HL-60 (cell line): ENCODE data around the gene ACOT4.

Source experiments
- DNase-seq, 2 experiments: peaks; one replicate each; pipeline ENCODE4 v3.0.0-alpha.2; 2010 to 2020; ENCODE audit warnings: low read depth in 1 of 2, low spot score in 1 of 2
- H3K27ac ChIP-seq: fragments of 250-450 bp; sonication (Bioruptor Pico); replicated peaks from 2 replicates; pipeline ENCODE4 v1.5.1; 2020; ENCODE audit warnings: mild to moderate bottlenecking, moderate library complexity
- H3K27me3 ChIP-seq: fragments of 250-450 bp; sonication (Bioruptor Pico); 2 replicates; pipeline ENCODE4 v1.5.1; 2021; ENCODE audit warnings: mild to moderate bottlenecking, moderate library complexity; ENCODE audit not compliant: insufficient read depth, poor library complexity, severe bottlenecking
- H3K4me3 ChIP-seq: replicated peaks from 2 replicates; pipeline ENCODE4 v1.5.1; 2011; ENCODE audit warnings: mild to moderate bottlenecking, control low read depth, low read length; ENCODE audit not compliant: insufficient read depth
- CTCF ChIP-seq: IDR thresholded peaks from one replicate; pipeline ENCODE4 v1.5.1; 2011; ENCODE audit warnings: low read length, control low read depth, inconsistent platforms; ENCODE audit not compliant: insufficient read depth
- GABPA ChIP-seq: IDR thresholded peaks from 2 replicates; pipeline ENCODE4 v1.6.1; 2012; ENCODE audit warnings: low read depth
- POLR2AphosphoS5 ChIP-seq: IDR thresholded peaks from 2 replicates; pipeline ENCODE4 v1.6.1; 2012; ENCODE audit warnings: low read depth
- REST ChIP-seq: IDR thresholded peaks from 2 replicates; pipeline ENCODE4 v1.6.1; 2012; ENCODE audit warnings: low read depth; ENCODE audit not compliant: insufficient replicate concordance
- SPI1 ChIP-seq: IDR thresholded peaks from 2 replicates; pipeline ENCODE4 v1.6.1; 2012; ENCODE audit warnings: low read depth, mild to moderate bottlenecking, borderline replicate concordance

ACOT4 gene

DNA sequence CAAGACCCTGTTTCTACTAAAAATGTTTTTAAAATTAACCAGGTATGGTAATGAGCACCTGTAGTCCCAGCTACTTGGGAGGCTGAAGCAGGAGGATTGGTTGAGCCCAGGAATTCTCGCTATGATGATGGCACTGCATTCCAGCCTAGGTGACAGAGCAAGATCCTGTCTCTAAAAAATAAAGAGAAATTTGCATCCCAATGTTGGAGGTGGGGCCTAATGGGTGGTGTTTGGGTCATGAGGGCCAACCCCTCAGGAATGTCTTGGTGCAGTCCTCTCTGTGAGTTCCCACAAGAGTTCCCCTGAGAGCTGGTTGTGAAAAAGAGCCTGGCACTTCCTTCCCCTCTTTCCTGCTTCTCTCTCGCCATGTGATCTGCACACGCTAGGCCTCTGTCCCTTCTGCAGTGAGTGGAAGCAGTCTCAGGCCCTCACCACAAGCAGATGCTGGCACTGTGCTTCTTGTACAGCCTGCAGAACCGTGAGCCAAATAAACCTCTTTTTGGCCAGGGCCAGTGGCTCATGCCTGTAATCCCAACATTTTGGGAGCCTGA lies 31.9 kb downstream of the ACOT4 start:
- no peak for TF ChIP-seq POLR2AphosphoS5
- no peak for TF ChIP-seq REST
- no peaks in the 10 kb centered on the region for H3K27me3 ChIP-seq

DNA sequence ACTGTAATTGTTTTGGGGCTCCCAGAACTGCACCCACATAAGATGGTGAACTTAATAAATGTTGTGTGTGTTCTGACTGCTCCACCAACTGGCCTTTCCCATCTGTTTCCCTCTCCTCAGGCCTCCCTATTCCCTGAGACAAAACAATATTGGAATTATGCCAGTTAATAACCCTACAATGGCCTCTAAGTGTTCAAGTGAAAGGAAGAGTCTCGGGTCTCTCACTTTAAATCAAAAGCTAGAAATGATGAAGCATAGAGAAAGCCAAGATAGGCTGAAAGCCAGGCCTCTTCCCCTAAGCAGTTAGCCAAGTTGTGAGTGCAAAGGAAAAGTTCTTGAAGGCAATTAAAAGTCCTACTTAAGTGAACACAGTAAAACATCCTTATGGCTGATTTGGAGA lies 34.0 kb downstream of the ACOT4 start:
- TF ChIP-seq GABPA (no peak), SPI1 (no peak), CTCF (no peak), REST (no peak), POLR2AphosphoS5 (no peak)
- H3K27ac ChIP-seq = no peak overlapping the region
- H3K4me3 ChIP-seq = no peak overlapping the region
- H3K27me3 ChIP-seq = no peaks in the 10 kb centered on the region
- DNase-seq = no peak

More for the DNA sequence above, 31.9 kb downstream of the ACOT4 start:
- DNase-seq = no peak
- Histone ChIP-seq H3K4me3 (no peak overlapping the region), H3K27ac (no peak overlapping the region)

GRCh38 chr14:73627151-73627558 lies 35.5 kb downstream of the ACOT4 start:
- no peak for DNase-seq
- Histone ChIP-seq H3K4me3 (no peak overlapping the region), H3K27me3 (no peaks in the 10 kb centered on the region), H3K27ac (no peak overlapping the region)
- no peak for TF ChIP-seq GABPA
- TF ChIP-seq SPI1 = no peak
- TF ChIP-seq REST = no peak
- no peak for TF ChIP-seq POLR2AphosphoS5

DNA sequence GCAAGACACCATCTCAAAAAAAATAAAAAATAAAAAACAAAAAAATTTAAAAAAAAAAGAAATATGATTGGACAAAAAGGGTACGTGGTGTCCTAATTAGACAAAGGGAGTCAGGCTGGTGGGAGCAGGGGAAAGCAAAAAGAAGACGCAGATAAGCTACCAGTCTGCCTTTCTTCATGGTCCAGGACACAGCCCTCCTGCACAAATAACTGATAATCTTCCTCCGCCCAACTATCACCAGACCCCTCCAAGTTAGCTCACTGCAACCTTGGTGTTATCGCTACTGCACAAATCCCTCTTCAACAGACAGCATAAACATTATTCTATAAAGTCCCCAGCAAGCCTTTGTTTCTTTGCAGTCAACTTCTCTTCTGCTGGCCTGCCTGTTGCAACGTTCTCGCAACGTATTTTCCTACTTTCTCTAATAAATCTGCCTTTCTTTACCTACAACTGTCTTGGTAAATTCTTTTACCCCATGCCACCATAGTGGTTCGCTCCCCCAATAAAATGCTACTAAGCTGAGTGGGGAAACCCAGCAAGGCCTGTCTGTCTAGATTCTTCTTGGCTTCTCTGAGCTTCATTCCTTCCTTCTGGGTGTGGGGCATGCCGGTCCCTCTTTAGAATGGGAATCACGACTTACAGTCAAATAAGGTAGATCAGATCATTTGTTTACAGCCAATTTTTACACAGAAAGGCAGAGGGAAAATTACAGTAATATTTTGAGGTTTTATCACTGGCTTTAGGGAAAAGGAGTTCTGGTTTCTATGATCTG lies 38.5 kb downstream of the ACOT4 start:
- TF ChIP-seq SPI1 (no peak), REST (no peak), CTCF (no peak), GABPA (no peak), POLR2AphosphoS5 (no peak)
- Histone ChIP-seq H3K27ac (no peak overlapping the region), H3K27me3 (no peaks in the 10 kb centered on the region), H3K4me3 (no peak overlapping the region)
- DNase-seq = no peak
